ENCODE data around the gene ACBD3.

ACBD3 gene

DNA sequence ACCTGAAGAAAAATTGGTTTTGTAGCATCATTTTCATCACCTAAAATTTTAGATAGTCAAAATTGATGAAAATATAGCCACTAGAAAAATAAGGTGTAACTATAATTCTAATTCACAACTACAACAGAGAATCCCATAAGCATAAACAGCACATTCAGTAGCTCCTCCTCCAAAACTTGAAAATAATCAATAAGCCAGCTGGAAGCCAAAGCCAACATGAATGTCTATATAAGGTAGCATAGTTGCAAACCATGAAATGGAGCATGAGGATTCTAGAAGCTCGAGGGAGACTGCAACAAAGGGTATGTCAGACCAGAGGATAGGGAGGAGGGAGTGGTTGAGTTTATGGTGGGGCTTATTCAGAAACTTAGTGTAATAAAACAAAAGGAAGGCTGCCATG, 22.4 kb downstream of the ACBD3 start:
- Histone ChIP-seq H3K4me3 (replicated peaks; ENCODE audit: low read depth, low read length) (no peak overlapping the region), H3K36me3 (ENCODE audit: control insufficient read depth, insufficient read depth, low read length) (peaks cover 12% of the 10 kb centered on the region), H3K27me3 (replicated peaks; ENCODE audit: control insufficient read depth, insufficient read depth, low read length) (no peaks in the 10 kb centered on the region)
- TF ChIP-seq, protein P1, sequence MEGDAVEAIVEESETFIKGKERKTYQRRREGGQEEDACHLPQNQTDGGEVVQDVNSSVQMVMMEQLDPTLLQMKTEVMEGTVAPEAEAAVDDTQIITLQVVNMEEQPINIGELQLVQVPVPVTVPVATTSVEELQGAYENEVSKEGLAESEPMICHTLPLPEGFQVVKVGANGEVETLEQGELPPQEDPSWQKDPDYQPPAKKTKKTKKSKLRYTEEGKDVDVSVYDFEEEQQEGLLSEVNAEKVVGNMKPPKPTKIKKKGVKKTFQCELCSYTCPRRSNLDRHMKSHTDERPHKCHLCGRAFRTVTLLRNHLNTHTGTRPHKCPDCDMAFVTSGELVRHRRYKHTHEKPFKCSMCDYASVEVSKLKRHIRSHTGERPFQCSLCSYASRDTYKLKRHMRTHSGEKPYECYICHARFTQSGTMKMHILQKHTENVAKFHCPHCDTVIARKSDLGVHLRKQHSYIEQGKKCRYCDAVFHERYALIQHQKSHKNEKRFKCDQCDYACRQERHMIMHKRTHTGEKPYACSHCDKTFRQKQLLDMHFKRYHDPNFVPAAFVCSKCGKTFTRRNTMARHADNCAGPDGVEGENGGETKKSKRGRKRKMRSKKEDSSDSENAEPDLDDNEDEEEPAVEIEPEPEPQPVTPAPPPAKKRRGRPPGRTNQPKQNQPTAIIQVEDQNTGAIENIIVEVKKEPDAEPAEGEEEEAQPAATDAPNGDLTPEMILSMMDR (IDR thresholded peaks at IDR 0.05; ENCODE audit: insufficient read depth, low read length, poor library complexity, severe bottlenecking), result no peak
- no peak for DNase-seq (ENCODE audit: extremely low read depth, insufficient read length)

DNA sequence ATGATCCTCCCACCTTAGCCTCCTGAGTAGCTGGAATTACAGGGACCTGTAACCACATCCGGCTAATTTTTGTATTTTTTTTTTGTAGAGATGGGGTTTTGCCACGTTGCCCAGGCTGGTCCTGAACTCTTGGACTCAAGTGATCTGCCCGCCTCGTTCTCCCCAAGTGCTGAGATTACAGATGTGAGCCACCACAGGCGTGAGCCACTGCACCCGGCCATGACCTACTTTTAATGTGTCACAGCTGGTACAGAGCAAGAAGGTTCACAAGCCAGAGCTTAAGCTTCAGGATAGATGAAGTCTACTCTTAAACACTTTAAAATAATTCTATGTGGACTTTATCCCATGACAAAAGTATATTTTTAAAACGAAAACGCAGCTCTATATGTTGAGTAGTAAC, 23.6 kb downstream of the ACBD3 start:
- TF ChIP-seq, protein P1 (IDR thresholded peaks at IDR 0.05; ENCODE audit: insufficient read depth, low read length, poor library complexity, severe bottlenecking), result no peak
- no peak overlapping the region for H3K4me3 ChIP-seq (replicated peaks; ENCODE audit: low read depth, low read length)
- H3K36me3 ChIP-seq (ENCODE audit: control insufficient read depth, insufficient read depth, low read length), result peaks cover 18% of the 10 kb centered on the region
- no peaks in the 10 kb centered on the region for H3K27me3 ChIP-seq (replicated peaks; ENCODE audit: control insufficient read depth, insufficient read depth, low read length)
- DNase-seq (ENCODE audit: extremely low read depth, insufficient read length), result no peak

DNA sequence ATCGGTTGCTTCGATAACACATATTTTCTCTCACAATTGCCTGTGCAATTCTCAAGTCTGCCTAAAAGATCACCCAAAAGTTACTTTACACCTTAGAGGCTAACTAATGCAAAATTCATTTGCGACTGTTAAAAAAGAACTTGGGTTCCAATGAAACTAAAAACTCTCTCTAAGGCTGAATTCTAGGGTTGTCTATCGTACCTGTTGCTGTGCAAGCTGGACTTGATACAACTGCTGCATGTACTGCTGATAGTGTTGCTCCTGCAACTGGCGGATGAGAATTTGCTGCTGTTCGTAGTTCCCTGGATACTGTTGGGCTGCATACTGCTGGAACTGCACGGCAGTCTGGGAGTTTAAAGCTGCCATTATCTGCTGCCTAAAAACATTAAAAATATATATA, 27.6 kb downstream of the ACBD3 start:
- no peak overlapping the region for H3K4me3 ChIP-seq (replicated peaks; ENCODE audit: low read depth, low read length)
- TF ChIP-seq, protein P1 (IDR thresholded peaks at IDR 0.05; ENCODE audit: insufficient read depth, low read length, poor library complexity, severe bottlenecking), result no peak
- H3K27me3 ChIP-seq (replicated peaks; ENCODE audit: control insufficient read depth, insufficient read depth, low read length), result no peaks in the 10 kb centered on the region
- H3K36me3 ChIP-seq (ENCODE audit: control insufficient read depth, insufficient read depth, low read length), result peaks cover 13% of the 10 kb centered on the region
- no peak for DNase-seq (ENCODE audit: extremely low read depth, insufficient read length)

DNA sequence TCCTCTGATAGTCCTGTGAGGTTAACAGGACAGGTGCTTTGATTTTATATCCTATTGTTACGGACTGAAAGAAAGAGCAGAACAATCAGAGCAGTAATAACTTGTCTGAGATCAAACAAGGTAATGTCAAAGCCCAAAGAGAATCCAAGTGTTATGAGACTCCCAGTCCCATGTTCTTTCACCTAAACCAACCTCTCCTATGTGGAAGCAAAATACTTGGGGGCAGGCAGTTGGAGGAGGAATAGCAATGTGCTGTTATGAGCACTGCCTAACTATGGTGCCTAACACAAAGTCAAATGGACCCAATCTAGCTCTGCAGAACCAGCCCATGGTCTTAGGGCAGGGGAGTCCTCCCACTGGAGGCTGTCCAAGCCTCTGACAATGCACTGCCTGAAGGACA, 28.1 kb downstream of the ACBD3 start:
- TF ChIP-seq, protein P1 (IDR thresholded peaks at IDR 0.05; ENCODE audit: insufficient read depth, low read length, poor library complexity, severe bottlenecking), result no peak

DNA sequence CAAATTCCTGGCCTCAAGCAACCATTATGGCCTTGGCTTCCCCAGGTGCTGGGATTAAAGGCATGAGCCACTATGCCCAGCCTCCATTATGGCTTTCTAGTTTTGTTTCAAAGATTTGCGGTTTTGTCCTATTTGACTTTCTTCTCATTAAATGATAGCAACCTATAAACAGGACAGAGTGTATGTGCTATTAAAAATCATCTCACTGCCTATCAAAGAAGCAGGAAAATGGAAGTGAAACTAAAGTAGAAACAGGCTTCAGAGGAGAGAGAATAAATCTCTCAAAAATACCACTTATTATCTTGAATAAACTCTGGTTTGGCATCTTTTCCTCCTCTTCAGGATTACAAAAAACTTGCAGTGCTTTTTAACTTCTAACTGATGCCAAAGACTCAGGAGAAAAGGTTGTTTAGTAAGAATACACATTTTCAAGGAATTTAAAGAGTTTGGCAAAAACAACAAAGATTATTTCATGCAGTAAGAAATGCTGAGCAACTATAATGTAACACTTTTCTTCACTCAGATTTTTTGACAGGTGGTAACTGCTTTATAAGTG, 28.7 kb downstream of the ACBD3 start:
- DNase-seq (ENCODE audit: extremely low read depth, insufficient read length), result no peak
- peaks cover 11% of the 10 kb centered on the region for H3K36me3 ChIP-seq (ENCODE audit: control insufficient read depth, insufficient read depth, low read length)
- no peak overlapping the region for H3K4me3 ChIP-seq (replicated peaks; ENCODE audit: low read depth, low read length)
- TF ChIP-seq, protein P1 (IDR thresholded peaks at IDR 0.05; ENCODE audit: insufficient read depth, low read length, poor library complexity, severe bottlenecking), result no peak
- no peaks in the 10 kb centered on the region for H3K27me3 ChIP-seq (replicated peaks; ENCODE audit: control insufficient read depth, insufficient read depth, low read length)

More for the DNA sequence above, 28.1 kb downstream of the ACBD3 start:
- H3K4me3 ChIP-seq (replicated peaks; ENCODE audit: low read depth, low read length), result no peak overlapping the region
- no peak for DNase-seq (ENCODE audit: extremely low read depth, insufficient read length)
- peaks cover 13% of the 10 kb centered on the region for H3K36me3 ChIP-seq (ENCODE audit: control insufficient read depth, insufficient read depth, low read length)
- H3K27me3 ChIP-seq (replicated peaks; ENCODE audit: control insufficient read depth, insufficient read depth, low read length), result no peaks in the 10 kb centered on the region

DNA sequence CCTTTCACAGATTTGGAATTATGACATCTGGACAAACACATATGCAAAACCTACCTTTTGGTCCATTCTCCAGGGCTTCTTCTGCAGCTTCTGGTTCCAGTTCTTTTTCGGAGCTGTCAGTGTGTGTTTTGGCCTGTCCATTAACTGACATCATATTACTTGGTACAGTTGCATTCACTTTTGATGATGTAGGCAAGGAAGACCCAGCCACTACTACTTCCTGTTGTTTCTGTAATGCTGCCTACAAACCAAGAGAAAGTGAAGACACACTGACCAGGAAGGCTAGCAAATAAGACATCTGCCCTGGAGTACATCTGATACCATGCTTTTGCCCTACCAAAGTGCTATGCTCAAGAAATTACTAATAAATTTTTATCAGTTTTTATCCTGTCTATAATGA, 31.9 kb downstream of the ACBD3 start:
- DNase-seq (ENCODE audit: extremely low read depth, insufficient read length), result no peak
- no peaks in the 10 kb centered on the region for H3K27me3 ChIP-seq (replicated peaks; ENCODE audit: control insufficient read depth, insufficient read depth, low read length)
- TF ChIP-seq, protein P1 (IDR thresholded peaks at IDR 0.05; ENCODE audit: insufficient read depth, low read length, poor library complexity, severe bottlenecking), result no peak
- H3K4me3 ChIP-seq (replicated peaks; ENCODE audit: low read depth, low read length), result no peak overlapping the region
- peaks cover 13% of the 10 kb centered on the region for H3K36me3 ChIP-seq (ENCODE audit: control insufficient read depth, insufficient read depth, low read length)
